ENCODE measurements around the gene TRAPPC12. TPM values are rescaled to one million over a fixed set of nuclear protein-coding genes. Genes with fewer than 3 reads are reported as not detected.

The TRAPPC12 gene
- total RNA-seq, 4 donors from 2014 or later, result 93.0 to 198 (median 108) TPM

- peaks cover 9 to 18% of the 10 kb centered on the region in 2 donors for H3K36me3 ChIP-seq
- no peaks in the 10 kb centered on the region for H3K9me3 ChIP-seq
- H3K27me3 ChIP-seq, result no peaks in the 10 kb centered on the region
- H3K4me3 ChIP-seq (replicated peaks in 1 of 3), result no peak overlapping the region
- H3K27ac ChIP-seq, result no peak overlapping the region
- peaks cover 13 to 14% of the 10 kb centered on the region in 2 donors for H3K4me1 ChIP-seq
- no peak for DNase-seq
- 97 to 98% methylated on average over 3 of the region's 3 CpGs for WGBS, 2 donors
- TF ChIP-seq POLR2A (IDR thresholded peaks at IDR 0.05) (no peak), CTCF (IDR thresholded peaks at IDR 0.05) (no peak)
- intact Hi-C loops (cut with DNase I), result no loop called here
Observed at GRCh38 chr2:3516831-3517230, 137.3 kb downstream of the TRAPPC12 start.

- H3K36me3 ChIP-seq, result peaks cover 0 to 6% of the 10 kb centered on the region in 2 donors
- no peak for TF ChIP-seq CTCF (IDR thresholded peaks at IDR 0.05)
- TF ChIP-seq POLR2A (IDR thresholded peaks at IDR 0.05), result no peak
- H3K4me3 ChIP-seq (replicated peaks in 1 of 3), result peak overlapping the region; percentile 12 to 94 (median 60)
- peak overlapping the region; percentile 93 to 99 (median 97) for H3K27ac ChIP-seq
- H3K9me3 ChIP-seq, result no peaks in the 10 kb centered on the region
- 32 to 33% methylated on average over 3 of the region's 3 CpGs for WGBS, 2 donors
- intact Hi-C loops (cut with DNase I), result no loop called here
- H3K27me3 ChIP-seq, result no peaks in the 10 kb centered on the region
- DNase-seq, result no peak
- peaks cover 13 to 14% of the 10 kb centered on the region in 2 donors for H3K4me1 ChIP-seq
Observed at GRCh38 chr2:3517948-3518495, 138.5 kb downstream of the TRAPPC12 start.

- DNase-seq, result peak; percentile 98
- Histone ChIP-seq H3K27me3 (no peaks in the 10 kb centered on the region), H3K4me1 (peaks cover 14 to 15% of the 10 kb centered on the region in 2 donors), H3K36me3 (no peaks in the 10 kb centered on the region), H3K27ac (peak overlapping the region; percentile 93 to 99 (median 98)), H3K9me3 (no peaks in the 10 kb centered on the region), H3K4me3 (replicated peaks in 1 of 3) (peak overlapping the region; percentile 21 to 94 (median 60))
- WGBS, 2 donors, result 0 to 2% methylated on average over 16 to 21 of the region's 67 CpGs
- intact Hi-C loops (cut with DNase I), result no loop called here
- peak in 1 of 6 experiments; percentile 4 for TF ChIP-seq CTCF (IDR thresholded peaks at IDR 0.05)
- peak; percentile 65 to 69 for TF ChIP-seq POLR2A (IDR thresholded peaks at IDR 0.05)
Observed at GRCh38 chr2:3518496-3519254, 139.2 kb downstream of the TRAPPC12 start.

GRCh38 chr2:3519255-3520205 lies 140.0 kb downstream of the TRAPPC12 start, which contains the start of gene ADI1:
ADI1 (minus strand) TSS chr2:3519531; CDS start chr2:3519487, 44 bp downstream.
- Histone ChIP-seq H3K36me3 (no peaks in the 10 kb centered on the region), H3K4me3 (replicated peaks in 1 of 3) (peak within 1 kb of the TSS; percentile 21 to 94 (median 60)), H3K27me3 (no peaks in the 10 kb centered on the region), H3K9me3 (no peaks in the 10 kb centered on the region), H3K4me1 (peaks cover 19 to 23% of the 10 kb centered on the region in 2 donors), H3K27ac (peak within 1 kb of the TSS; percentile 93 to 99 (median 98))
- peak; percentile 64 to 76 for DNase-seq
- 13 to 18% methylated on average over 28 to 32 of the region's 76 CpGs for WGBS, 2 donors
- TF ChIP-seq POLR2A (IDR thresholded peaks at IDR 0.05) (peak; percentile 72 to 77), CTCF (IDR thresholded peaks at IDR 0.05) (no peak)
- intact Hi-C loops (cut with DNase I), result loop anchor here (5.0 kb wide), 1 partner anchor 43 kb away; no protein-coding TSS in a partner anchor

Data from thyroid gland (tissue), 4 donors.